Tibial artery (tissue), 4 donors: ENCODE measurements around the gene MKNK1.

ENCODE experiments used
- DNase-seq, 2 donors: peaks; one replicate each; pipeline ENCODE4 v3.0.0-alpha.2; 2019
- H3K27ac ChIP-seq, 2 donors: fragments of 200-600 bp; sonication (generic) in 1 of 2; 1 replicate in 1 of 2; 2 replicates in 1 of 2; pipeline ENCODE4 v1.5.1; 2018 to 2019; ENCODE audit warnings: mild to moderate bottlenecking in 1 of 2
- H3K27me3 ChIP-seq, 2 donors: fragments of 200-600 bp; sonication (generic) in 1 of 2; one replicate each; pipeline versions ENCODE4 v1.5.1 to v1.6.0; 2016 to 2019
- H3K36me3 ChIP-seq, 3 donors: fragments of 200-600 bp; sonication (generic) in 2 of 3; one replicate each; pipeline ENCODE4 v1.5.1; 2016 to 2019; ENCODE audit warnings: mild to moderate bottlenecking in 2 of 3
- H3K4me1 ChIP-seq, 4 donors: fragments of 200-600 bp; sonication (generic) in 2 of 4; 1 replicate in 3 of 4; 2 replicates in 1 of 4; pipeline ENCODE4 v1.5.1; 2016 to 2019
- H3K4me3 ChIP-seq, 2 donors: fragments of 200-600 bp; sonication (generic) in 1 of 2; 1 replicate in 1 of 2; 2 replicates in 1 of 2; pipeline ENCODE4 v1.5.1; 2018 to 2019; ENCODE audit warnings: mild to moderate bottlenecking in 2 of 2
- H3K9me3 ChIP-seq, 3 donors: fragments of 200-600 bp; sonication (generic) in 1 of 3; one replicate each; pipeline ENCODE4 v1.5.1; 2016 to 2019
- CTCF ChIP-seq, 2 experiments: fragments of 200-600 bp in 1 of 2; fragments of 450-650 bp in 1 of 2; IDR thresholded peaks; one replicate each; pipeline ENCODE4 v1.5.1; 2017 to 2019; ENCODE audit warnings: antibody characterized with exemption in 2 of 2, mild to moderate bottlenecking in 1 of 2, moderate library complexity in 1 of 2
- intact Hi-C: fragments of 100-400 bp; cut with DNase I; formaldehyde crosslinking; loops from one replicate; pipeline ENCODE4 v1.15.0; 2023; ENCODE audit warnings: low total_unique reads

The MKNK1 gene

GRCh38 chr1:46582972-46583371 is 21.1 kb downstream of the MKNK1 start:
- no peak for DNase-seq
- Histone ChIP-seq H3K9me3 (no peaks in the 10 kb centered on the region), H3K4me3 (no peak overlapping the region), H3K4me1 (no peaks in the 10 kb centered on the region), H3K27me3 (no peaks in the 10 kb centered on the region), H3K36me3 (peaks cover 46 to 94% (median 70%) of the 10 kb centered on the region in 3 donors), H3K27ac (no peak overlapping the region)
- intact Hi-C loops: no loop called here
- TF ChIP-seq CTCF (IDR thresholded peaks at IDR 0.05): no peak

- intact Hi-C loops: no loop called here
- no peaks in the 10 kb centered on the region for H3K9me3 ChIP-seq
- no peak overlapping the region for H3K27ac ChIP-seq
- no peaks in the 10 kb centered on the region for H3K27me3 ChIP-seq
- DNase-seq: no peak
- H3K4me3 ChIP-seq: no peak overlapping the region
- no peak for TF ChIP-seq CTCF (IDR thresholded peaks at IDR 0.05)
- H3K4me1 ChIP-seq: no peaks in the 10 kb centered on the region
- H3K36me3 ChIP-seq: peaks cover 43 to 94% (median 80%) of the 10 kb centered on the region in 3 donors
Measured at GRCh38 chr1:46581681-46582455, 22.2 kb downstream of the MKNK1 start.

DNA sequence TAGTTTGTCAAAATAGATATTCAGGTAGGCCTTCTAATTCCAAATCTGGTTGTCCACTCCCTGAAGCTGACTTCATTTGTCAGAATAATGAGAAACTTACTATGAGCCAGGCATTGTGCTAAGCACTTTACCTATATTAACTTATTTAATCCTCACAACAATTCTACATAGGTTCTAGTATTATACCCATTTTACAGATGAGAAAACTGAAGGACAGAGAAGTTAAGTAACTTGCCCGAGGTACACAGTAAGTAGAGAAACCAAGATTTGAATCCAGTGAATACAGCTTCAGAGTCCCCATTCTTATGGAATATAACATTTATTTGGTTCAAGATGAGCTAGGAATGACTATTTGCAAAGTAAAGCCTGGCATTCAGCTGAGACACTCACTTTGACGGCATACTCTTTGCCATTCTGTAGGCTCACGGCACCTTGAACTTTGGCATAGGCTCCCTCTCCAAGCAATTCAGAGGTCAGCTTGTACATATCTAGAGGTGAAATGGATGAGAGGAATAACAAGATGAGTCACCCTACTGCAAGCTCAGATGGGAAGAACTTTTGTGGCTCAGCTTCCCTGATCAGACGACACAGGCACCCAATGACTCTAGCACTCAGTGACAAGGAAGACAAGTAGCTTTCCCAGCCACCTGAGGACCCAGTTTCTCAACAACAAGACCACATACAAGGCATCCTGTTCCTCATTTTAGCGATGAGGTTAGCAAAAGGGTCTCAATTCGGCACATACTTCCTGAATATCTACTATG is 23.7 kb downstream of the MKNK1 start:
- Histone ChIP-seq H3K27ac (no peak overlapping the region), H3K9me3 (no peaks in the 10 kb centered on the region), H3K4me3 (no peak overlapping the region), H3K4me1 (no peaks in the 10 kb centered on the region), H3K27me3 (no peaks in the 10 kb centered on the region), H3K36me3 (peaks cover 50 to 96% (median 80%) of the 10 kb centered on the region in 3 donors)
- intact Hi-C loops: no loop called here
- TF ChIP-seq CTCF (IDR thresholded peaks at IDR 0.05): no peak
- DNase-seq: no peak

DNA sequence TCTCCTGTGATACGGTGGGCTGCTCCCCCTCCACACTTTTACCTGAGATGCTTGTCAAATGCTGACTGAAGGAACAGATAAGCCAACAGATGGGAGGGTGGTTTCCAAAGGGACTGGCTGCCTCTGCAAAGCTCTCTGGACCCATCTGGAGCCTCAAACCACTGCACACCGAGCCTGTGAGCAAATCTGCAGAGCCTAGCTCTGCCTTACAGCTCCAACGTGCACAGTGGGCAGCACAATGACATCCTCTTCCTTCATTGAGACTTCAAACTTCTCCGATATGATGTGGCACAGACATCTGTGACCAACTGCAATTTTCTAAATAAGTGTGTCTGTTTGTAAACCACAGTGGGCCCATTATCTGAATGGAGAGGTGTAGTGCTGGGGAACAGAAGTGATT is 26.4 kb downstream of the MKNK1 start:
- peaks cover 0 to 12% (median 0%) of the 10 kb centered on the region in 4 donors for H3K4me1 ChIP-seq
- no peaks in the 10 kb centered on the region for H3K27me3 ChIP-seq
- H3K9me3 ChIP-seq: no peaks in the 10 kb centered on the region
- H3K36me3 ChIP-seq: peaks cover 39 to 83% (median 70%) of the 10 kb centered on the region in 3 donors
- intact Hi-C loops: no loop called here
- no peak overlapping the region for H3K27ac ChIP-seq
- no peak for DNase-seq
- no peak for TF ChIP-seq CTCF (IDR thresholded peaks at IDR 0.05)
- no peak overlapping the region for H3K4me3 ChIP-seq

DNA sequence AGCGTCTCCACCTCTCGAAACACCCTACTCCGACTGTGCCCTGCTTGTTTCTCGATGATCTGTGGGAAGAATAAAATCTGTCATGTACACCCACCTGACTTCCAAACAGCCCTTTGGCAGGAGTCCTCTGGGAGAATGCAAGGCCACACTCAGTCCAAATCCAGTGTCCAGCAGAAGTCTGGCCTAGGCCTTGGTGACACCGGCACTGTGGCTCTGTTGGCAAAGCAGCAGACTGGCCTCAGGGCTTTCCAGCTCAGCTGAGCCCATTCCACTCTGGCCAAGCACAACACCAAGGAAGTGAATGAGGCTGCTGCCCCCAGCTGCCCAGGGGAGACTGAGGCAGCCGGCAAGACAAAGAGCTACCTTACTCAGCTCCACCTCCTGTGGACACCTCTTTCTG is 27.5 kb downstream of the MKNK1 start:
- H3K27ac ChIP-seq: no peak overlapping the region
- no peaks in the 10 kb centered on the region for H3K27me3 ChIP-seq
- H3K9me3 ChIP-seq: no peaks in the 10 kb centered on the region
- H3K4me1 ChIP-seq: peaks cover 0 to 12% (median 0%) of the 10 kb centered on the region in 4 donors
- no peak for DNase-seq
- peaks cover 39 to 77% (median 63%) of the 10 kb centered on the region in 3 donors for H3K36me3 ChIP-seq
- no peak for TF ChIP-seq CTCF (IDR thresholded peaks at IDR 0.05)
- intact Hi-C loops: no loop called here
- H3K4me3 ChIP-seq: no peak overlapping the region
